Loucy (cell line): Measurements from ENCODE around the gene DMXL2.

Source experiments
- H2AFZ ChIP-seq: fragments of 200-600 bp; sonication (generic); 2 replicates; pipeline ENCODE4 v1.6.0; 2016; ENCODE audit warnings: antibody characterized with exemption, mild to moderate bottlenecking, low read length, moderate library complexity
- H3F3A ChIP-seq: fragments of 200-600 bp; 2 replicates; pipeline ENCODE4 v1.6.0; 2016; ENCODE audit warnings: antibody characterized with exemption, low read depth, mild to moderate bottlenecking
- H3K27me3 ChIP-seq: fragments of 200-600 bp; sonication (generic); 2 replicates; pipeline ENCODE4 v1.6.1; 2014; ENCODE audit warnings: low read length, mild to moderate bottlenecking; ENCODE audit not compliant: insufficient read depth, poor library complexity, severe bottlenecking
- H3K36me3 ChIP-seq: fragments of 200-600 bp; sonication (generic); 2 replicates; pipeline ENCODE4 v1.6.1; 2016; ENCODE audit warnings: low read length; ENCODE audit not compliant: insufficient read depth
- H3K4me1 ChIP-seq: fragments of 200-600 bp; sonication (generic); 2 replicates; pipeline ENCODE4 v1.5.1; 2014; ENCODE audit warnings: low read length, mild to moderate bottlenecking; ENCODE audit not compliant: insufficient read depth, poor library complexity, severe bottlenecking
- H3K4me2 ChIP-seq: fragments of 200-600 bp; sonication (generic); 2 replicates; pipeline ENCODE4 v1.6.0; 2014; ENCODE audit warnings: antibody characterized with exemption, low read length, low read depth, mild to moderate bottlenecking; ENCODE audit not compliant: poor library complexity, severe bottlenecking
- H3K4me3 ChIP-seq: fragments of 200-600 bp; sonication (generic); 2 replicates; pipeline ENCODE4 v1.5.1; 2014; ENCODE audit warnings: low read length, mild to moderate bottlenecking, mixed read lengths; ENCODE audit not compliant: poor library complexity, severe bottlenecking
- H3K79me2 ChIP-seq: fragments of 200-600 bp; sonication (generic); 2 replicates; pipeline ENCODE4 v1.6.1; 2014; ENCODE audit warnings: low read length; ENCODE audit not compliant: insufficient read depth
- H3K9ac ChIP-seq: fragments of 200-600 bp; sonication (generic); 2 replicates; pipeline ENCODE4 v1.6.0; 2014; ENCODE audit warnings: mild to moderate bottlenecking, low read depth, low read length, moderate library complexity; ENCODE audit not compliant: poor library complexity, severe bottlenecking
- H3K9me2 ChIP-seq: fragments of 200-600 bp; sonication (generic); replicated peaks from 2 replicates; pipeline ENCODE4 v1.6.1; 2016; ENCODE audit warnings: low read depth, low read length, mixed read lengths
- H3K9me3 ChIP-seq: fragments of 200-600 bp; sonication (generic); 2 replicates; pipeline ENCODE4 v1.6.1; 2014; ENCODE audit warnings: mild to moderate bottlenecking, antibody characterized with exemption, low read length, low read depth; ENCODE audit not compliant: insufficient read depth
- H4K20me1 ChIP-seq: fragments of 200-600 bp; sonication (generic); 2 replicates; pipeline ENCODE4 v1.6.0; 2014; ENCODE audit warnings: antibody characterized with exemption, low read length, mild to moderate bottlenecking; ENCODE audit not compliant: insufficient read depth, poor library complexity, severe bottlenecking
- EZH2phosphoT487 ChIP-seq: fragments of 200-600 bp; IDR thresholded peaks from 2 replicates; pipeline ENCODE4 v1.6.1; 2018; ENCODE audit warnings: antibody characterized with exemption, mild to moderate bottlenecking, moderate library complexity, borderline replicate concordance
- TF ChIP-seq, protein P1 (sequence below): fragments of 200-600 bp; sonication (generic); conservative IDR thresholded peaks from 2 replicates; pipeline ENCODE4 v1.5.1; 2014; ENCODE audit warnings: mild to moderate bottlenecking, antibody characterized with exemption, low read length

DMXL2 gene

GRCh38 chr15:51561271-51561670 is 61.3 kb downstream of the DMXL2 start:
- Histone ChIP-seq H4K20me1 (no peaks in the 10 kb centered on the region), H3K4me1 (peaks cover 17% of the 10 kb centered on the region), H3K4me3 (no peak overlapping the region), H3K79me2 (no peaks in the 10 kb centered on the region), H3K9me2 (no peaks in the 10 kb centered on the region), H3K9ac (no peak overlapping the region), H3K36me3 (no peaks in the 10 kb centered on the region), H3K9me3 (no peaks in the 10 kb centered on the region), H2AFZ (no peak overlapping the region), H3K4me2 (no peak overlapping the region), H3K27me3 (no peaks in the 10 kb centered on the region), H3F3A (no peaks in the 10 kb centered on the region)
- TF ChIP-seq EZH2phosphoT487, result no peak

GRCh38 chr15:51558876-51559275 is 63.7 kb downstream of the DMXL2 start:
- H3K9me2 ChIP-seq, result no peaks in the 10 kb centered on the region
- TF ChIP-seq, protein P1, sequence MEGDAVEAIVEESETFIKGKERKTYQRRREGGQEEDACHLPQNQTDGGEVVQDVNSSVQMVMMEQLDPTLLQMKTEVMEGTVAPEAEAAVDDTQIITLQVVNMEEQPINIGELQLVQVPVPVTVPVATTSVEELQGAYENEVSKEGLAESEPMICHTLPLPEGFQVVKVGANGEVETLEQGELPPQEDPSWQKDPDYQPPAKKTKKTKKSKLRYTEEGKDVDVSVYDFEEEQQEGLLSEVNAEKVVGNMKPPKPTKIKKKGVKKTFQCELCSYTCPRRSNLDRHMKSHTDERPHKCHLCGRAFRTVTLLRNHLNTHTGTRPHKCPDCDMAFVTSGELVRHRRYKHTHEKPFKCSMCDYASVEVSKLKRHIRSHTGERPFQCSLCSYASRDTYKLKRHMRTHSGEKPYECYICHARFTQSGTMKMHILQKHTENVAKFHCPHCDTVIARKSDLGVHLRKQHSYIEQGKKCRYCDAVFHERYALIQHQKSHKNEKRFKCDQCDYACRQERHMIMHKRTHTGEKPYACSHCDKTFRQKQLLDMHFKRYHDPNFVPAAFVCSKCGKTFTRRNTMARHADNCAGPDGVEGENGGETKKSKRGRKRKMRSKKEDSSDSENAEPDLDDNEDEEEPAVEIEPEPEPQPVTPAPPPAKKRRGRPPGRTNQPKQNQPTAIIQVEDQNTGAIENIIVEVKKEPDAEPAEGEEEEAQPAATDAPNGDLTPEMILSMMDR, result no peak
- TF ChIP-seq EZH2phosphoT487, result no peak
- peak overlapping the region; percentile 51 for H3K4me2 ChIP-seq
- no peaks in the 10 kb centered on the region for H3F3A ChIP-seq
- H3K4me1 ChIP-seq, result peaks cover 17% of the 10 kb centered on the region
- H3K9me3 ChIP-seq, result no peaks in the 10 kb centered on the region
- H3K9ac ChIP-seq, result no peak overlapping the region
- H3K79me2 ChIP-seq, result no peaks in the 10 kb centered on the region
- peak overlapping the region; percentile 8 for H3K4me3 ChIP-seq
- H2AFZ ChIP-seq, result no peak overlapping the region
- H3K36me3 ChIP-seq, result no peaks in the 10 kb centered on the region
- H4K20me1 ChIP-seq, result no peaks in the 10 kb centered on the region
- H3K27me3 ChIP-seq, result no peaks in the 10 kb centered on the region

- Histone ChIP-seq H3K4me1 (peaks cover 17% of the 10 kb centered on the region), H3F3A (no peaks in the 10 kb centered on the region), H4K20me1 (no peaks in the 10 kb centered on the region), H3K9ac (no peak overlapping the region), H3K4me3 (peak overlapping the region; percentile 8), H3K4me2 (peak overlapping the region; percentile 51), H3K9me2 (no peaks in the 10 kb centered on the region), H3K27me3 (no peaks in the 10 kb centered on the region), H3K36me3 (no peaks in the 10 kb centered on the region), H3K79me2 (no peaks in the 10 kb centered on the region), H2AFZ (no peak overlapping the region), H3K9me3 (no peaks in the 10 kb centered on the region)
- TF ChIP-seq EZH2phosphoT487, result no peak
- TF ChIP-seq, protein P1, result no peak
Measured at GRCh38 chr15:51558411-51558810, 64.2 kb downstream of the DMXL2 start.

- no peaks in the 10 kb centered on the region for H3K79me2 ChIP-seq
- no peaks in the 10 kb centered on the region for H3F3A ChIP-seq
- H3K9ac ChIP-seq, result no peak overlapping the region
- H3K27me3 ChIP-seq, result no peaks in the 10 kb centered on the region
- H4K20me1 ChIP-seq, result no peaks in the 10 kb centered on the region
- TF ChIP-seq EZH2phosphoT487, result no peak
- TF ChIP-seq, protein P1, result no peak
- H2AFZ ChIP-seq, result no peak overlapping the region
- H3K4me1 ChIP-seq, result no peaks in the 10 kb centered on the region
- H3K36me3 ChIP-seq, result no peaks in the 10 kb centered on the region
- no peak overlapping the region for H3K4me3 ChIP-seq
- no peak overlapping the region for H3K4me2 ChIP-seq
- no peaks in the 10 kb centered on the region for H3K9me3 ChIP-seq
- H3K9me2 ChIP-seq, result no peaks in the 10 kb centered on the region
Measured at GRCh38 chr15:51550841-51551240, 71.7 kb downstream of the DMXL2 start.
